Measurements from ENCODE around the gene ZNF280A.

GRCh38 chr22:22469527-22469926, 50.5 kb downstream of the ZNF280A start:
- TF ChIP-seq ZFP3 (CRISPR knock-in tag; IDR thresholded peaks at IDR 0.05) (no peak), ZNF70 (CRISPR knock-in tag; IDR thresholded peaks at IDR 0.05) (no peak), SNAI2 (CRISPR knock-in tag; IDR thresholded peaks at IDR 0.05) (no peak), ZFP30 (CRISPR knock-in tag; IDR thresholded peaks at IDR 0.05) (no peak), CSDC2 (CRISPR knock-in tag; IDR thresholded peaks at IDR 0.05) (no peak), PATZ1 (CRISPR knock-in tag; IDR thresholded peaks at IDR 0.05; ENCODE audit: borderline replicate concordance) (no peak), ZC3H10 (CRISPR knock-in tag; IDR thresholded peaks at IDR 0.05) (no peak), ZNF8 (CRISPR knock-in tag; IDR thresholded peaks at IDR 0.05) (no peak), TCF4 (CRISPR knock-in tag; IDR thresholded peaks at IDR 0.05; ENCODE audit: borderline replicate concordance) (no peak), RARB (CRISPR knock-in tag; IDR thresholded peaks at IDR 0.05) (no peak)

All from SK-N-SH treated with all-trans-retinoic acid at 6 μM for 48 hours (cell line).